Thymus (tissue), 11 donors: ENCODE results near the gene USP12. TPM values are rescaled to one million over a fixed set of nuclear protein-coding genes. Genes with fewer than 3 reads are reported as not detected.

Experiments
- DNase-seq, 9 donors: peaks; one replicate each; pipeline ENCODE4 v3.0.0-alpha.2; 2013; ENCODE audit warnings: low spot score in 9 of 9, low read depth in 6 of 9, missing footprints in 1 of 9
- H3K27ac ChIP-seq, 2 donors: one replicate each; pipeline ENCODE4 v1.5.1; 2013; ENCODE audit warnings: control low read depth in 1 of 2, low read depth in 1 of 2, low read length in 1 of 2, mild to moderate bottlenecking in 1 of 2, moderate library complexity in 1 of 2
- H3K27me3 ChIP-seq, 2 donors: one replicate each; pipeline ENCODE4 v1.5.1; 2013; ENCODE audit warnings: low read length in 1 of 2; ENCODE audit not compliant: control insufficient read depth in 2 of 2, insufficient read depth in 1 of 2
- H3K36me3 ChIP-seq, 2 donors: one replicate each; pipeline ENCODE4 v1.5.1; 2013; ENCODE audit warnings: low read length in 1 of 2, mild to moderate bottlenecking in 1 of 2, moderate library complexity in 1 of 2; ENCODE audit not compliant: control insufficient read depth in 2 of 2, insufficient read depth in 2 of 2
- H3K4me1 ChIP-seq, 2 donors: one replicate each; pipeline ENCODE4 v1.5.1; 2013; ENCODE audit warnings: low read length in 2 of 2; ENCODE audit not compliant: control insufficient read depth in 2 of 2, insufficient read depth in 2 of 2
- H3K4me3 ChIP-seq, 2 donors: one replicate each; pipeline ENCODE4 v1.5.1; 2013; ENCODE audit warnings: low read length in 2 of 2, control low read depth in 1 of 2, mild to moderate bottlenecking in 1 of 2
- H3K9me3 ChIP-seq, 2 donors: one replicate each; pipeline ENCODE4 v1.5.1; 2013; ENCODE audit warnings: low read length in 1 of 2, mild to moderate bottlenecking in 1 of 2; ENCODE audit not compliant: control insufficient read depth in 2 of 2, insufficient read depth in 1 of 2
- WGBS: extraction: QIAGEN DNeasy Blood & Tissue Kit; methylation state at CpG from one replicate; pipeline ENCODE4 v1.1.7; 2013; 5-methylcytosine and 5-hydroxymethylcytosine counted together
- polyA plus RNA-seq: library from polyadenylated mRNA; stranded (reverse); fragments of 200-250 nt; gene quantifications from one replicate; pipeline ENCODE4 v1.2.3, GENCODE V29; 2013
- total RNA-seq: library from RNA; stranded (reverse); fragments of 120-200 nt; gene quantifications from one replicate; pipeline ENCODE4 v1.2.4, GENCODE V29; 2013
- donor health status: healthy.

Gene USP12
- total and polyA plus RNA-seq, 2 donors: 11.9 to 14.6 TPM

GRCh38 chr13:27022571-27023311 lies 148.9 kb downstream of the USP12 start:
- WGBS: 93% methylated on average over 9 of the region's 9 CpGs
- Histone ChIP-seq H3K36me3 (no peaks in the 10 kb centered on the region), H3K9me3 (no peaks in the 10 kb centered on the region), H3K27ac (no peak overlapping the region), H3K4me1 (no peaks in the 10 kb centered on the region), H3K4me3 (no peak overlapping the region), H3K27me3 (no peaks in the 10 kb centered on the region)
- DNase-seq: no peak

DNA sequence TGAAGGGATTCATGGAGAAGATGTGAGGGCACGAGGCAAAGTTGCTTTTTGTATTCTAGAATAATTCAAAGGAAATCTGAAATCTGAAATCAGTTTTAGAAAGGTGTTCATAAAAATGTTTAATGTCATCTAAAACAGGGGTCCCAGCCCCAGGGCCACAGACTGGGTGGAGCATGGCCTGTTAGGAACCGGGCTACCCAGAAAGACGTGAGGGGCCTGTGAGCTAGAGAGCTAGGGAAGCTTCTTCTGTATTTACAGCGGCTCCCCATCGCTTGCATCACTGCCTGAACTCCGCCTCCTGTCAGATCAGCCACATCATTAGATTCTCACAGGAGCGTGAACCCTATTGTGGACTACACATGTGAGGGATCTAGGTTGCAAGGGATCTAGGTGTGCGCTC lies 151.2 kb downstream of the USP12 start:
- no peak overlapping the region for H3K27ac ChIP-seq
- H3K4me1 ChIP-seq: no peaks in the 10 kb centered on the region
- 95% methylated on average over 8 of the region's 8 CpGs for WGBS

GRCh38 chr13:27018882-27019281 lies 152.7 kb downstream of the USP12 start:
- 85% methylated on average over 5 of the region's 5 CpGs for WGBS
- Histone ChIP-seq H3K9me3 (no peaks in the 10 kb centered on the region), H3K36me3 (no peaks in the 10 kb centered on the region), H3K27ac (no peak overlapping the region), H3K27me3 (peaks cover 0 to 2% of the 10 kb centered on the region in 2 donors), H3K4me3 (no peak overlapping the region), H3K4me1 (no peaks in the 10 kb centered on the region)
- no peak for DNase-seq

More for the DNA sequence above, 151.2 kb downstream of the USP12 start:
- H3K9me3 ChIP-seq: no peaks in the 10 kb centered on the region
- DNase-seq: no peak
- H3K4me3 ChIP-seq: no peak overlapping the region
- no peaks in the 10 kb centered on the region for H3K27me3 ChIP-seq
- H3K36me3 ChIP-seq: no peaks in the 10 kb centered on the region

DNA sequence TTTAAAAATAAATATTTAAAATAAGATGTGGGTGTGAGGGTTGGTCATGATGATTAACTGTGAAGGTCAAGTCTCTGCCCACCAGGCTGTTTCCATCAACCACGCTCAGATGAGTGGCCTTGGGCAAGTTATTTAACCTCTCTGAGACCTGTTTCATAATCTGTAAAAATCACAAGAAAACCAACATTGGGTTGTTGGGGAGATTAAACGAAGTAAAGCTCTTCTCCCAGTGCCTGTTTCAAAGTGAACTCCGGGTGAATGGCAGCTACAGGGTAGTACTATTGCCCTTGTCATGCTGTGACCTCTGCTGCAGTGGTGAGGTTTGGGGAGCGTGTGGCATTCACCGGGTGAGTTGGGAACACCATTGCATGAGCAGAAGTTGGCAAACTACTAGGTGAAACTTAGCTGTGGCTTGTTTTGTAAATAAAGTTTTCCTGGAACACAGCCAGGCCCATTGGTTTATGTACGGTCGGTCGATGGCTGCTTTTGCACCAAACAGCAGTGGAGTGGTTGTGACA lies 153.2 kb downstream of the USP12 start:
- no peak for DNase-seq
- Histone ChIP-seq H3K36me3 (no peaks in the 10 kb centered on the region), H3K4me3 (no peak overlapping the region), H3K27ac (no peak overlapping the region), H3K4me1 (no peaks in the 10 kb centered on the region), H3K27me3 (peaks cover 0 to 2% of the 10 kb centered on the region in 2 donors), H3K9me3 (no peaks in the 10 kb centered on the region)
- 94% methylated on average over 8 of the region's 8 CpGs for WGBS

DNA sequence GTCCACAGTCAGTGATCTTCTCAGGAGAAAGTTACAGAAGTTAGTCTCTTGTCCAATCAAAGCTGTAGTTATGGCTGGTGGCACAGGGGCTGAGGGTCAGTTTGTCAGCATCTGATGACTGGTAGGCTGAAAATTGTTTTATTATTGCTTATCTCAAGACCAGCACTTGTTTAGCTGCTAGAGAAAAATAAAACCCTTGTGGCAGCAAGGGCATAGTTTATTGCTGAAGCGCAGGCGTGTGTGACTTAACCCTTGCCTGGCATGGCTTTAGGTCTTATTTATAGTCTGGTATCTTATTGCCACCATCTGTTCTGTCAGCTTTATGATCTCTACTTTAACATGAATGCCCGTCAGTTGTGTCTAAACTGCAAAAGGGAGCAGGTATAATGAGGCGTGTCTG lies 154.7 kb downstream of the USP12 start:
- no peak overlapping the region for H3K27ac ChIP-seq
- DNase-seq: no peak
- H3K9me3 ChIP-seq: no peaks in the 10 kb centered on the region
- H3K36me3 ChIP-seq: no peaks in the 10 kb centered on the region
- peaks cover 0 to 2% of the 10 kb centered on the region in 2 donors for H3K27me3 ChIP-seq
- WGBS: 95% methylated on average over 4 of the region's 4 CpGs
- no peaks in the 10 kb centered on the region for H3K4me1 ChIP-seq
- no peak overlapping the region for H3K4me3 ChIP-seq

Other genes with a start within 250 kb of the USP12 start
- 2,549 TPM for gene RPL21, start 79.7 kb upstream of the USP12 start, total RNA-seq
- 2,202 TPM for gene RPL21, start 79.7 kb upstream of the USP12 start, polyA plus RNA-seq
- 1.7 TPM for gene RASL11A, start 99.0 kb upstream of the USP12 start, total RNA-seq
- gene RASL11A, start 99.0 kb upstream of the USP12 start, polyA plus RNA-seq: 9.9 TPM